GM12878 (cell line): ENCODE results near the gene RAPGEF1. TPM values are rescaled to one million over a fixed set of nuclear protein-coding genes. Genes with fewer than 3 reads are reported as not detected.

Experiments used
- CHD1 ChIP-seq: IDR thresholded peaks from 2 replicates; pipeline ENCODE4 v1.6.1; 2012; ENCODE audit warnings: low read depth, low read length, improper control_type of control experiment
- E2F4 ChIP-seq: IDR thresholded peaks from 2 replicates; pipeline ENCODE4 v1.6.1; 2012; ENCODE audit warnings: low read depth, low read length, improper control_type of control experiment
- ELK1 ChIP-seq: IDR thresholded peaks from 2 replicates; pipeline ENCODE4 v1.6.1; 2012; ENCODE audit warnings: low read depth, low read length, improper control_type of control experiment
- FOS ChIP-seq: IDR thresholded peaks from 3 replicates; pipeline ENCODE4 v1.6.1; 2011; ENCODE audit warnings: borderline replicate concordance; ENCODE audit not compliant: insufficient read length; ENCODE audit errors: extremely low read depth
- GATAD2B ChIP-seq: fragments of 450-650 bp; conservative IDR thresholded peaks from 2 replicates; pipeline ENCODE4 v1.6.1; 2017; ENCODE audit warnings: low read depth, mild to moderate bottlenecking, moderate library complexity
- HSF1 ChIP-seq: fragments of 150-350 bp; IDR thresholded peaks from 2 replicates; pipeline ENCODE4 v1.6.1; 2014; ENCODE audit warnings: mild to moderate bottlenecking, low read depth, low read length
- KDM1A ChIP-seq: fragments of 200-600 bp; sonication (generic); IDR thresholded peaks from 2 replicates; pipeline ENCODE4 v1.6.1; 2016; ENCODE audit warnings: borderline replicate concordance
- MLLT1 ChIP-seq: fragments of 450-650 bp; IDR thresholded peaks from 2 replicates; pipeline ENCODE4 v1.6.1; 2016; ENCODE audit warnings: mild to moderate bottlenecking
- NFXL1 ChIP-seq: fragments of 450-650 bp; IDR thresholded peaks from 2 replicates; pipeline ENCODE4 v1.6.1; 2017; ENCODE audit warnings: antibody characterized with exemption, mild to moderate bottlenecking, borderline replicate concordance
- POLR2AphosphoS5 ChIP-seq: IDR thresholded peaks from 2 replicates; pipeline ENCODE4 v1.6.1; 2011; ENCODE audit warnings: mild to moderate bottlenecking, low read length, inconsistent platforms
- PRDM15 ChIP-seq: fragments of 450-650 bp; formaldehyde crosslinking; IDR thresholded peaks from 2 replicates; pipeline ENCODE4 v1.4.0; 2020; ENCODE audit warnings: mild to moderate bottlenecking, moderate library complexity
- RELA ChIP-seq: fragments of 450-650 bp; IDR thresholded peaks from 2 replicates; pipeline ENCODE4 v1.8.0; 2014; ENCODE audit warnings: borderline replicate concordance; ENCODE audit not compliant: partially characterized antibody
- SKIL ChIP-seq: fragments of 450-650 bp; IDR thresholded peaks from 2 replicates; pipeline ENCODE4 v1.6.1; 2017; ENCODE audit warnings: mild to moderate bottlenecking, low read depth, inconsistent platforms; ENCODE audit not compliant: poor library complexity, severe bottlenecking
- SMC3 ChIP-seq: IDR thresholded peaks from 2 replicates; pipeline ENCODE4 v1.6.1; 2011; ENCODE audit warnings: low read length, improper control_type of control experiment, borderline replicate concordance
- SREBF2 ChIP-seq: IDR thresholded peaks from 2 replicates; pipeline ENCODE4 v1.6.1; 2012; ENCODE audit warnings: mild to moderate bottlenecking, low read length
- YY1 ChIP-seq: IDR thresholded peaks from 2 replicates; pipeline ENCODE4 v1.6.1; 2011; ENCODE audit warnings: low read depth, mild to moderate bottlenecking, low read length
- polyA plus RNA-seq, 11 experiments: library from polyadenylated mRNA; depleted of rRNA in 4 of 11; unstranded in 6 of 11; stranded (reverse) in 5 of 11; fragments of >200 nt; fragmentation: Nextera tagmentation in 4 of 11; fragmentation: Illumina TruSeq in 1 of 11; extraction: Ambion mirVana in 4 of 11; extraction: Trizol in 1 of 11; gene quantifications; 1 replicate in 1 of 11; 2 replicates in 10 of 11; pipeline versions ENCODE4 v1.2.1 to v1.2.3, GENCODE V29; 2011 to 2016; ENCODE audit warnings: inconsistent platforms in 2 of 11, missing spikeins in 2 of 11, low read depth in 1 of 11
- total RNA-seq, 4 experiments: library from RNA; depleted of rRNA in 3 of 4; stranded (reverse); fragments of >200 nt in 3 of 4; fragmentation: Illumina TruSeq in 1 of 4; extraction: Trizol in 1 of 4; gene quantifications; 2 replicates each; pipeline versions ENCODE4 v1.2.1 to v1.2.3, GENCODE V29; 2013 to 2021

RAPGEF1 gene
- total and polyA plus RNA-seq, 10 of the 15 experiments (the other 5 are each of a cell fraction or from before 2014, with no cell fraction given), result 0.42 to 113 (median 45.9) TPM

- no peak for TF ChIP-seq PRDM15 (CRISPR knock-in tag)
- TF ChIP-seq CHD1, result no peak
- TF ChIP-seq POLR2AphosphoS5, result peak; percentile 65; the same call in 1 of the 2 replicates
- TF ChIP-seq SREBF2, result no peak
- TF ChIP-seq RELA, result no peak
- TF ChIP-seq SMC3, result no peak
- no peak for TF ChIP-seq HSF1
- TF ChIP-seq ELK1, result no peak
- no peak for TF ChIP-seq E2F4
- TF ChIP-seq FOS, result no peak
- no peak for TF ChIP-seq NFXL1
- TF ChIP-seq SKIL, result peak; percentile 44
- no peak for TF ChIP-seq MLLT1
- TF ChIP-seq YY1, result peak; percentile 30; the same call in 1 of the 2 replicates
- TF ChIP-seq KDM1A, result no peak
- no peak for TF ChIP-seq GATAD2B
Measured at GRCh38 chr9:131677444-131678180, 62.3 kb downstream of the RAPGEF1 start (continued).
